RCC 7860 (cell line): Measurements from ENCODE around the gene LRRC61.

ENCODE experiments used
- DNase-seq: peaks from one replicate; pipeline ENCODE4 v3.0.0-alpha.2; 2015; ENCODE audit warnings: low spot score
- FAIRE-seq: peaks from 2 replicates; lab custom pipeline; 2012; peaks lifted over from hg19 to GRCh38; lab: Jason Lieb, UNC

LRRC61 gene

GRCh38 chr7:150346922-150347321 is 23.8 kb downstream of the LRRC61 start:
- DNase-seq = no peak
- no peak for FAIRE-seq

- DNase-seq (no peak), FAIRE-seq (no peak)
Observed at GRCh38 chr7:150351587-150352194, 28.5 kb downstream of the LRRC61 start.

GRCh38 chr7:150355666-150356059 is 32.5 kb downstream of the LRRC61 start:
- no peak for FAIRE-seq
- no peak for DNase-seq

- DNase-seq (no peak), FAIRE-seq (no peak)
Observed at GRCh38 chr7:150356265-150356897, 33.2 kb downstream of the LRRC61 start.

GRCh38 chr7:150357270-150357669 is 34.1 kb downstream of the LRRC61 start:
- FAIRE-seq (no peak), DNase-seq (no peak)

- FAIRE-seq (no peak), DNase-seq (peak; percentile 60)
Observed at GRCh38 chr7:150357771-150358427, 34.7 kb downstream of the LRRC61 start.

- FAIRE-seq (no peak), DNase-seq (no peak)
Observed at GRCh38 chr7:150358433-150358832, 35.3 kb downstream of the LRRC61 start.

GRCh38 chr7:150358988-150359621 is 36.0 kb downstream of the LRRC61 start:
- DNase-seq (no peak), FAIRE-seq (no peak)

GRCh38 chr7:150359622-150360362 is 36.6 kb downstream of the LRRC61 start:
- FAIRE-seq = no peak

GRCh38 chr7:150360363-150361058 is 37.4 kb downstream of the LRRC61 start:
- FAIRE-seq = no peak

More at GRCh38 chr7:150359622-150360362, 36.6 kb downstream of the LRRC61 start:
- DNase-seq = no peak

GRCh38 chr7:150361402-150361801 is 38.2 kb downstream of the LRRC61 start:
- FAIRE-seq (no peak), DNase-seq (no peak)

More at GRCh38 chr7:150360363-150361058, 37.4 kb downstream of the LRRC61 start:
- DNase-seq = no peak

GRCh38 chr7:150361807-150362621 is 38.9 kb downstream of the LRRC61 start:
- no peak for FAIRE-seq
- no peak for DNase-seq

- DNase-seq = no peak
Observed at GRCh38 chr7:150363370-150363769, 40.2 kb downstream of the LRRC61 start.

GRCh38 chr7:150363872-150364271 is 40.7 kb downstream of the LRRC61 start:
- FAIRE-seq = no peak
- DNase-seq = no peak

More at GRCh38 chr7:150363370-150363769, 40.2 kb downstream of the LRRC61 start:
- no peak for FAIRE-seq

GRCh38 chr7:150365194-150365593 is 42.0 kb downstream of the LRRC61 start:
- DNase-seq = no peak
- FAIRE-seq = no peak

- FAIRE-seq (no peak), DNase-seq (no peak)
Observed at GRCh38 chr7:150365673-150366398, 42.7 kb downstream of the LRRC61 start.

- no peak for DNase-seq
- FAIRE-seq = peak; percentile 89
Observed at GRCh38 chr7:150367677-150368095, 44.5 kb downstream of the LRRC61 start.

GRCh38 chr7:150368096-150368883 is 45.1 kb downstream of the LRRC61 start, which contains the start of gene REPIN1:
TSS of gene REPIN1 (plus strand) at chr7:150368822. CDS start at chr7:150369712, 890 bp downstream.
- DNase-seq (peak; percentile 79), FAIRE-seq (no peak)
